BJ (cell line): Measurements from ENCODE around the gene RAP1B. TPM values are rescaled to one million over a fixed set of nuclear protein-coding genes. Genes with fewer than 3 reads are reported as not detected.

Experiments used
- CTCF ChIA-PET: fragments of 350-600 bp; formaldehyde crosslinking; extraction: SDS; loops from one replicate; lab custom pipeline; 2021; ENCODE audit warnings: antibody characterized with exemption, inconsistent platforms; lab: Yijun Ruan, JAX
- POLR2A ChIA-PET: fragments of 300-600 bp; sonication (Branson Sonifier 250); formaldehyde crosslinking; extraction: SDS; loops from one replicate; lab custom pipeline; 2021; ENCODE audit warnings: antibody characterized with exemption; lab: Charles Lee
- DNase-seq: peaks from one replicate; pipeline ENCODE4 v3.0.0-alpha.2; 2011; ENCODE audit warnings: low read depth
- H3K27me3 ChIP-seq: 2 replicates; pipeline ENCODE4 v1.6.0; 2011; ENCODE audit warnings: low read length; ENCODE audit not compliant: control insufficient read depth, insufficient read depth
- H3K36me3 ChIP-seq: 2 replicates; pipeline ENCODE4 v1.5.1; 2011; ENCODE audit warnings: low read length; ENCODE audit not compliant: control insufficient read depth, insufficient read depth
- H3K4me3 ChIP-seq: 2 replicates; pipeline ENCODE4 v1.5.1; 2011; ENCODE audit warnings: low read depth, mild to moderate bottlenecking, control low read depth, low read length
- CTCF ChIP-seq: IDR thresholded peaks from 2 replicates; pipeline ENCODE4 v1.5.1; 2011; ENCODE audit warnings: low read depth, mild to moderate bottlenecking, control low read depth, inconsistent platforms, low read length, moderate library complexity; ENCODE audit not compliant: insufficient read depth
- polyA plus RNA-seq: library from polyadenylated mRNA; depleted of rRNA; stranded (reverse); fragments of >200 nt; gene quantifications from 2 replicates; pipeline ENCODE4 v1.2.3, GENCODE V29; 2011

The RAP1B gene
- polyA plus RNA-seq, 1 experiment: 210 TPM

- POLR2A ChIA-PET: no interaction called here
- TF ChIP-seq CTCF: no peak
- CTCF ChIA-PET: no interaction called here
- Histone ChIP-seq H3K27me3 (no peaks in the 10 kb centered on the region), H3K4me3 (peak overlapping the region; percentile 51), H3K36me3 (peaks cover 4% of the 10 kb centered on the region; the same call in 1 of the 2 replicates)
- DNase-seq: no peak
These were observed 715 bp upstream of the RAP1B start for GRCh38 chr12:68609998-68610369.

- POLR2A ChIA-PET: no interaction called here
- no peak for DNase-seq
These were observed 551 bp downstream of the RAP1B start for GRCh38 chr12:68611094-68611805.

GRCh38 chr12:68611806-68612160 is 1.1 kb downstream of the RAP1B start:
- ChIA-PET CTCF (interaction anchor here (0.7 kb wide), 1 partner anchor 11 kb away, joined by 3 read pairs; no protein-coding TSS in a partner anchor), POLR2A (interaction anchor here (0.7 kb wide), 1 partner anchor 112 kb away, joined by 3 read pairs; no protein-coding TSS in a partner anchor)
- no peak for TF ChIP-seq CTCF
- Histone ChIP-seq H3K36me3 (peaks cover 4% of the 10 kb centered on the region; the same call in 1 of the 2 replicates), H3K27me3 (no peaks in the 10 kb centered on the region), H3K4me3 (peak overlapping the region; percentile 76)
- no peak for DNase-seq

More at GRCh38 chr12:68611094-68611805, 551 bp downstream of the RAP1B start:
- no peak for TF ChIP-seq CTCF
- peak overlapping the region; percentile 76 for H3K4me3 ChIP-seq
- H3K36me3 ChIP-seq: peaks cover 4% of the 10 kb centered on the region; the same call in 1 of the 2 replicates
- no peaks in the 10 kb centered on the region for H3K27me3 ChIP-seq
- CTCF ChIA-PET: no interaction called here

- ChIA-PET CTCF (interaction anchor here (0.7 to 1.2 kb wide), 2 partner anchors 11 to 253 kb away, joined by 3 to 4 read pairs; no protein-coding TSS in a partner anchor), POLR2A (interaction anchor here (0.7 kb wide), 1 partner anchor 112 kb away, joined by 3 read pairs; no protein-coding TSS in a partner anchor)
- Histone ChIP-seq H3K4me3 (peak overlapping the region; percentile 76), H3K36me3 (peaks cover 4% of the 10 kb centered on the region; the same call in 1 of the 2 replicates), H3K27me3 (no peaks in the 10 kb centered on the region)
- no peak for DNase-seq
- TF ChIP-seq CTCF: no peak
These were observed 1.5 kb downstream of the RAP1B start for GRCh38 chr12:68612202-68612601.

GRCh38 chr12:68612697-68613096 is 2.0 kb downstream of the RAP1B start:
- ChIA-PET CTCF (interaction anchor here (0.7 to 1.2 kb wide), 3 partner anchors 10 to 254 kb away, joined by 3 to 4 read pairs (median 3); no protein-coding TSS in a partner anchor), POLR2A (interaction anchor here (0.7 kb wide), 1 partner anchor 113 kb away, joined by 3 read pairs; no protein-coding TSS in a partner anchor)
- no peak for TF ChIP-seq CTCF
- H3K4me3 ChIP-seq: peak overlapping the region; percentile 76
- H3K36me3 ChIP-seq: peaks cover 4% of the 10 kb centered on the region; the same call in 1 of the 2 replicates
- no peaks in the 10 kb centered on the region for H3K27me3 ChIP-seq
- no peak for DNase-seq
